GM19025 (cell line): ENCODE data around the gene PRDM13.
A peak's percentile ranks its signal among the peaks of the same experiment; 100 is the strongest.

Experiments used
- ATAC-seq: cut with Tn5 transposase; IDR thresholded peaks from one replicate; pipeline ENCODE4 v1.9.1; 2021; ENCODE audit warnings: mild to moderate bottlenecking, low read depth, moderate library complexity; ENCODE audit not compliant: unreplicated experiment

The PRDM13 gene

DNA sequence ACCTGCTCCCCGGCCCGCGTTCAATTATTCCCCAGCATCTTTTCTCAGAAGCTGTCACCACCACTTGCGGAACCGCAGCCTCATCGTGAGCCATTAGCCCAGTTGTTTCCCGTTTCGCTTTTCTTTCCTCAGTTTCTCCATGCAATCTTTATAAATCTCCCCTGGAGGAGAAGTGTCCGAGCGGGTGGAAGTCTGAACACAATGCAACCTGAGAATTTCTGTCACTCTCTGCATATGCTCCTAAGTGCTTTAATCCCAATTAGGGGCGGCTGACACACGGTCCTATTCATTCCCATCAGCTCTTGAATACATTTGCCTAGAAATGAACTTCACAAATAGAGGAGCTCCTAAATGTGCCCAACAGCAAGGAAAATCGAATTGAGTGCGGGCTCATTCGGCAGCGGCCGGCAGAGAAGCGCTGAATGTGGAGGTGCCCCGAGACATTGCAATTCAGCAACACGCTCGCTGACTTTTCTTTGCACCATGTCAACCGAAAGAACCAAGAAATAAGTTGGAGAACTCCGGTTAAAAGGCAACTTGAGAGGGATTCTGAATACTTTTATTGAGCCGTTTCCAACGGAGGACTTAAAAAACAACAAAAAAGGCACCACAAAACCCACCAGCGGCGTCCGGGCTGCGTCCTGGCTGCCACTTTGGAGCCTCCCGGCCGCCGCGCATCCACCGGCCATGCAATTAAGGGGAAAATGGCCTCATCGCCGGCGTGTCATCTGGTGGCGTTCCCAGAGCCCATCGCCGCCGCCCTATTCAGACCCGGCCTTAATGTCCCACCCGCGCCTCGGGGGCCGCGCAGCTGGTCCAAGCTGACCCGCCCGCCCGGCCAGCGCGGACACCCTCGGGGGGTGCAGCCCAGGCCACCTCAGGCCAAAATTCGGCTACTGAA, 3.9 kb upstream of the PRDM13 start:
- peak; percentile 14 for ATAC-seq

DNA sequence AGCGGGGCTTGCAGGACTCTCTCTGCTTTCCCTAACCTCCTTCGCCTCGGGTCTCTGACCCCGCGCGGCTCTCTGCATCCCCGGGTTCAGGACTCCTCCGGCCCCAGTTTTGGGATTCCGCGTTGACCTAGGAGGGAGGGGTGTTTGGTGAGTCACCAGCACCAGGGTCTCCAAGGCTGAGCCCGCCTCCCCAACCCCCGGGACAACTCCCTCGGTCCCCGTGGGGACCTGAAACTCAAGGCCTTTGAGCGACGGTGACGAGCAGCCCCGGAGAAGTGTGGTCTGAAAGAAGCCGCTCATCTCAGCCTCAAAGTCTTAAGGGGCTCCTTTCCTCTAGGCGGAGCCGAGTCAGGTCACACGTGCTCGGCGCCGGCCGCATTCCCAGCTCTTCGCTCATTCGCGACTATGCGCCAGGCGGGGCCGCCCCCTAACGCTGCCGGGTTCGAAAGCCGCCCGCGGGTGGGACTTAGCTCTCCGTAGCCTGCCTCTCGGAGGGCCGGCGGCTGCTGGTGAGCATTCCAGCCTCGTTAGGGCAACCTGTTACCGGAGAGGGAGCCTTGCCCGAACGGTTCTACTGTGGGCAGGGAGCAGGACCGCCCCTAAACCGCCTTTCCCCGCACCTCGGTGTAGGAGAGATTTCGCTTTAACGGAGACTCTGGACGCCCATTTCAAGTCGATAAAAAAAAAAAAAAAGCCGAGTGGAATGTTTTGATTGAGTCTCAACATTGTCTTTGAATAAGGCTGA, 3.0 kb upstream of the PRDM13 start:
- peak; percentile 38 for ATAC-seq

DNA sequence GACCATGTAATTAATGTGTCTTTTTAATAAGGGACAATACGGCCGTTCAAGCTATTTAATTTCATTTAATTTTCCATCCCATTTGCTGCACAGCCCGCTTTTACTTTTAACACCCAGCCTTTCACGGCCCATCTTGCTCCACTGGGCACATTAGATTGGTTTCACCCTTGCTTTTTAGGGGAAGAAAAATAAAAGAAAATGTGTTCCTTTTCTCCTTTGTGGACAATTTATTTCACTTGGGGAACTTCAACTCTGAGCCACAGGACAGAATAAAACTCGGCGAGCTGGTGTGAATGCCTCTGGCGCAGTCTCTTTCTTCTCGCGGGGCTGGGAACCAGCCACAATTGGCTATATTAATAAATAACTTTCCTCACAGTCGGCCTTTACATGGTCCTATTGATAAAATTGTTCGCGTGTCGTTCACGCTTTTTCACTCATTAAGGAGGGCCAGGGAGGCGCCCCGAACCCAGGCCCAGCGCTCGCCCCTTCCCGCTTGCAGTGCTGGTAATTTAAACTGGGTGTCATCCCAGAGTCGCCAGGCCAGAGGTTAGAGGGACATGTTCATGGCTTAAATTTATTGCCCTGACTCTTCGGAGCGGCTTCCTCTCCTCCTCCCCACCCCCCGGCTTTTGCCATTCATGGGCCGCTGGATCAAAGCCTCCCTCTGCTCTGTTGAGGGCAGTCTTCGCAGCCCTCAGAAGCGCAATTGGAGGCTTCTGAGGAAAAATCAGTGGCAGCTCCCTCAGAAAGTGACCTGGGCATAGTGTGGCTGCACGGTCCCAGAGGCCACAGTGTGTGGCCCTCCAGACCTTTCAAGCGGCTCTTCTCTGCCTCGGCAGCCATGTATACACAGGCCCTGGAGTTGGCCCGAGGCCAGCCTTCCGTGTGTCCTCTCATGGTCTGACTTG, 2.2 kb upstream of the PRDM13 start:
- ATAC-seq = no peak

DNA sequence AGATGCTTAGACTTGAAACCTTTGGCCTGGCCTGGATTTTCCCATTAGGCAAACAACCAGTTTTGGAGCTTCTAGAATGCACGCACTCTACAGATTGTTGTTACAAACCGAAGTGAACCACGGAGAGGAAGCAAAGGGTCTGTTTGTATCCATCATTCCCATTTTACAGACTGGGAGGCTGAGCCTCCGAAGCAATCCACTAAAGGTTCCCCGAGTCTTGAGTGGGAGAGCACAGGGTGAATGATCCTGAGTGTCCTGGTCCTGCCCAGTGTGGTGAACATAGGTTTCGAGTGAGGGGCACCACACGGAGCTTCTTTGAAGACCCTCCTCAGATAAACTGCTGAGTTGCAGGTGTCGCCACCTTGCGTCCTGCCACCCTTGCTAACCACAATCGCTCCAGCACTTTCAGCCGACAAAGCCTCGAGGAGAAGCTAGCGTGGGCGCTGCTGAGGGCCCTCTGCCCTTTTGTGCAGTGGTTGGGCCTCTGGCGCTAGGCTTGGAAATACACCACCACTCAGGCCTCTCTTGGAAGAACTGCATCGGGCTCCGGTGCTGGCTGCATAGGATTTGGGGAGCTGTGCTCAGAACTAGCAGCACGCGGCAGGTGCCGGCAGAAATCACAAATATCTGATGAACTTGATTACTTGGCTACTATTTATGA, 1.4 kb upstream of the PRDM13 start:
- ATAC-seq = no peak

DNA sequence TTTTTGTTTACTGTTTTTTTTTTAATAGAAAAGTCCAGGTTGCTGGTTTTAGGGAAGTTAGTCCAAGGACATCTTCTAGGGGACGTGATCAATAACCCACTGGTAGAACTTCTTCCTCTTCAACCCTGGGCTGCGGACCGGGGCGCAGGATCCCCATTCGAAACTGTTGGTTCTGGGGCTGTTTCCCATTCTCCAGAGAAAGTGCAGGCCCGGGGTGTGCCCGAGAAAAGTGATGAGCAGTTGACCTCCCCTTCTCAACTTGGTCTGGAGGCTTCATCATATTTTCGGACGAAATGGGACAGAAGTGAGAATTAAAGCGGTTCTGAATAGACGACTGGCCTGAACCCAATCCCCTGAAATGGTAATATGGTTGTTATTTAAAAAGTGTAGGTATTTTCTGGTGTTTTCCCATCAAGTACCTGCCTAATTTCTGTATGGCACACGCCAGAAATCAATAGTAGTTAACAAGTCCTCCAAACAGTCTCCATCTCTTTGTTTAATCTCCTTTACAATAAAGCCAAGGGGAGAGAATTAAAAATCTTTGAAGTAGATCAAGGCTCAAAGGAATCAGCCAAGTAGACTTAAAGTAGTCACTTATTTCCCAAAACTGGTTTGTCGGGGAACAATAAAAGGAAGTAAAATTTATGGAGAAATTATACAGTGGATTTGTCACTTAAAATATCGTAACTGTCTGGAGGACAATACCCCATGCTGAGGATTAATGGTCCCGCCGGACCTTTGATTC, 550 bp upstream of the PRDM13 start:
- ATAC-seq = no peak

DNA sequence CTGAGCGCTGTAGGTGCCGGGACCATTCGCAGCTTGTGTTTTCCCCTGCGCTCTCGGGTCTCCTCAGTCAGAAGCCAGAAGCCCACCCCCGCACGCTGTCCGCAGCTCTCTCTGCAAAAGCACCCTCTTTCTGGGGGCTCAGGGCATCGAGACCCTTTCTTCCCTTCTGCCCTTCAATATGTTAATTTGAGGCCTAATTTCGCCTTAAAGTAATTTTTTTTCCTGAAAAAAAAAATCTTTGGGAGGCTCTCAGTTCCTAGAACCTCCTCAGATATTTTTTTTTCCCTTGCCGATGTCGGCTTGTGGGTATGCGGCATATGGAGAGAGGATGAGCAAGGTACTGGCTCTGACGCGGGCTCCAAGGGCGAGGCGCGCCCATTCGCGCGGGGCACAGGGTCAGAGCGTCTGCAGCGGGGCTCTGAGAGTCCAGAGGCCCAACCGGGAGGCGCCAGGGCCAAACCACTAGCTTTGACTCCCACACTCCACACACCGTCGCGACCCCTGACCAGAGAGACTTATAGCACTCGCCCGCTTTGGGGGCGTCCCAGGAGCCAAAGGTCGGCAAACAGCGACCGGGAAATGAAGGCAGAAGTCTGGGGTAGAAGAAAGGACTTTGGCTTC, 893 bp downstream of the PRDM13 start:
- ATAC-seq = no peak

DNA sequence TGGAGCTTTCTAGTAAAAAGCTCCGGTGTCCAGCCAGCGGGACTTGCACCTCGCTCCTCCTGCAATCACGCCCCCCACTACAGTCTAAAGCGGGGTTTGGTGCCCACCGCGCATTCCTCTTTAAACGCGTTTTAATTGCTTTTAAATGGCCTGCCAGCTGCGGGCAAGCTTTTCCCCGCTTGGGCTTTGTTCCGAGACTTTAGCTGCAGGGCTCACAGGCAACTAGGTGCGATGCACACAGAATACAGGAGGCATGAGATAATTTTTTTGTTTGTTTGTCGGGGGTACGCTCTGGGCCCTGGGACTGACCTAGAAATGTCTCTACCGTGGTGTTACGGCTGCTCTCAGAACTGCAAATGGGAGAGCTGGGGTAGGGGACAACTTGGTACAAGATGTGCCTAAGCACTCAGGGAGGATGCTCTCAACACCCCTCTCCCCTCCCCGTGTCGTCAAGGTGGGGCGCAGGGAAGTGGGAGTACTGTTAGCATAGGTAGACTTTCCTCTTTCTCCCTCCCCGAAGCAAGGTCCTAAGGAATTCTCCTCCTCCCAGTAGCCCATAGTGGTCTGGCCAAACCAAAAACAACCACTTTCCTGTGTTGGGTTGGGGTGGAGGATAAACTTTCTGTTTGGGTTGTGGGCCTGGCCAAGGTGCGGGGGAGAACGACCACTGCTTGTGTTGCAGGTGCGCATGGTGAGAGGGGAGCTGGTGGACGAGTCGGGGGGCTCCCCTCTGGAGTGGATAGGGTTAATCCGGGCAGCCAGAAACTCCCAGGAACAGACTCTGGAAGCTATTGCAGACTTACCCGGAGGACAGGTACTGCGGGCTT, 1.6 kb downstream of the PRDM13 start:
- ATAC-seq = no peak

DNA sequence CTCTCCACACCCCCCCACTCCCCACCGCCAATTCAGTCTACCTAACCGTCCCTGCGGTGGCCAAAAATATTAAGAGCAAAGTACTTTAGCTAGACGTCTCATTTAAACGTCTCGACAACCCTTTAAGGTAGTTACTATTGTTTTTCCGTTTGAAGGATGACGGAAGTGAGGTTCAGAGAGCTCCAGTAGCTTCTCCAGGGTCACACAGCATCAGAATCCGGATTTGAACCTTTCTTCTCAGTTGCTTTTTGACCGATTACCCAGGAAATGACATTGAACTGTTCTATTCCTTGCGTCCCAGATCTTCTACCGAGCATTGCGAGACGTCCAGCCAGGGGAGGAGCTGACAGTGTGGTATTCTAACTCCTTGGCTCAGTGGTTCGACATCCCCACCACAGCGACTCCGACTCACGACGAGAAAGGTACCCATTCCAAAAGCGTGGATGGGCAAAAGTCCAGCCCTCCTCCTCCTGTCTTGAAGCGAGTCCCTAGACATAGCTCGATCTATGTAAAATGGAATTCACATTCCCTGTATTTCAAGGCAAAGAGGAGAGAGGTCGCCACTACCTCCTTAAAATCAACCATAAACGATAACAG, 2.4 kb downstream of the PRDM13 start:
- ATAC-seq = no peak

- no peak for ATAC-seq
These were observed 3.4 kb downstream of the PRDM13 start for GRCh38 chr6:99609905-99610489.

DNA sequence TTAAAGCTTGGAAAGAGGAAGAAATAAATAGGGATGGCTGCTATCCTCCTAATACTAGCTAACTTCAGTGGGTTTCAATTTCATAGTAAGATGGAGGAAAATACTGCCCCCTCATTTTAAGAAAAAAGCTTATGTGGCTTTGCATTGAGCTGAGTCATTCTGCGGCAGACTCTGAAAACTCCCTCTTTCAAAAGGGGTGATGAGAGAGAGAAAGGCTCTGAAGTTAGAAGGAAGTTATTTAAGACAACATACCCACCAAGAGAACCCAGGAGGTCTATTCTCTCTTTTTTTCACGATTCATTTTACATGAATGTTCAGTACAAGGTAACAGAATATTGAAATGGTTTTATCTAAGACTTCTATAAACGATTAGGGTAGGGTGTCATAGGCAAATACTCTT, 4.5 kb downstream of the PRDM13 start:
- ATAC-seq = peak; percentile 46

GRCh38 chr6:99612551-99613408, 6.1 kb downstream of the PRDM13 start:
- ATAC-seq = no peak

- ATAC-seq = peak; percentile 66
These were observed 6.7 kb downstream of the PRDM13 start for GRCh38 chr6:99613409-99613704.

DNA sequence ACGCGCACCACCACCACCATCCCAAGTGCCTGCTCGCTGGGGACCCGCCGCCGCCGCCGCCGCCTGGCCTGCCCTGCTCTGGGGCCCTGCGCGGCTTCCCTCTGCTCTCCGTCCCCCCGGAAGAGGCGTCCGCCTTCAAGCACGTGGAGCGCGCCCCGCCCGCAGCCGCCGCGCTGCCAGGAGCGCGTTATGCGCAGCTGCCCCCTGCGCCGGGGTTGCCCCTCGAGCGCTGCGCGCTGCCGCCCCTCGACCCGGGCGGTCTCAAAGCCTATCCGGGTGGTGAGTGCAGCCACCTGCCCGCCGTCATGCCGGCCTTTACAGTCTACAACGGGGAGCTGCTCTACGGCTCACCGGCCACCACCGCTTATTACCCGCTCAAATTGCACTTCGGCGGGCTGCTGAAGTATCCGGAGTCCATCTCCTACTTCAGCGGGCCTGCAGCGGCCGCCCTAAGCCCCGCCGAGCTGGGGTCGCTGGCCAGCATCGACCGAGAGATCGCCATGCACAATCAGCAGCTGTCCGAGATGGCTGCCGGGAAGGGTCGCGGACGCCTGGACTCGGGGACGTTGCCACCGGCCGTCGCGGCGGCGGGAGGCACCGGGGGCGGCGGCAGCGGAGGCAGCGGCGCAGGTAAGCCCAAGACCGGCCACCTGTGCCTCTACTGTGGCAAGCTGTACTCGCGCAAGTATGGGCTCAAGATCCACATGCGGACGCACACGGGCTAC, 7.2 kb downstream of the PRDM13 start:
- peak; percentile 64 for ATAC-seq

DNA sequence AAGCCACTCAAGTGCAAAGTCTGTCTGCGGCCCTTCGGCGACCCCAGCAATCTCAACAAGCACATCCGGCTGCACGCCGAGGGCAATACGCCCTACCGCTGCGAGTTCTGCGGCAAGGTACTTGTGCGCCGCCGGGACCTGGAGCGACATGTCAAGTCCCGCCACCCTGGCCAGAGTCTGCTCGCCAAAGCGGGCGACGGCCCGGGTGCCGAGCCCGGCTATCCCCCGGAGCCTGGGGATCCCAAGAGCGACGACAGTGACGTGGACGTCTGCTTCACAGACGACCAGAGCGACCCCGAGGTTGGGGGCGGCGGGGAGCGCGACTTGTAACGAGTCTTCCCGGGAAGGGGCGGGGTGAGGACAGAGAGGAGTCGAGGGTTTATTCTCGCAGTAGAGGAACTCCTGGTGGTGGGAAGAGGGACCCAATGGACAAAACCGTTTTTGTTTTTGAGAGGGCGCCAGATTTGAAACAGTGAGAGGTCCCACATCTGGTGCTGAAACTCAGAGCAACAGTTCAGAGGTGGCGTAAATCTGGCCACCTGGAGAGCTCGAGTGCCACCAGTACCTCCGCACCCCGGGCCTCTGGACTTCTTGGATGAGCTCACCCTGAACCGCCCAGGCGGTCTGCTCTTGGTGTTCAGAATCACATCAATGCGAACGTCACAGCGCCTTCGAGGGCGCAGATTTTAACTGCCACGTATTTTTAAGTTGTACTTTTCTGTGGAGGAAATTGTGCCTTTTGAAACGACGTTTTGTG, 8.0 kb downstream of the PRDM13 start:
- ATAC-seq = peak; percentile 1

DNA sequence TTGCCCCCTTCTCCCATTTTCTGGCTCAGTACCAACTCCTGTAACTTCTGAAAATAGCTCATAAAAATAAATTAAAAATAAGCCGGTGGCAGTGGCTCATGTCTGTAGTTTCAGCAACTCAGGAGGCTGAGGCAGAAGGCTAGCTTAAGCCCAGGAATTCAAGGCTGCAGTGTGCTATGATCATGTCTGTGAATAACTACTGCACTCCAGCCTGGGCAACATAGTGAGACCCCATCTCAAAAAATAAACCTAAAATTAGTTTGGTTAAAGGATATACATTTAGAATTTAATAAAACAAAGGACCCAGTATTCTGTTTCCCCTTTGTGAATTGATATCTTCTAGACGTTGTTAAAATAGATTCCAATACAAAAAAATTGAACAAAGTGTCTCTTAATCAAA, 10.5 kb downstream of the PRDM13 start:
- no peak for ATAC-seq
